Chondrocyte (in vitro differentiated cells): ENCODE data around the gene TIAM2. TPM values are rescaled to one million over a fixed set of nuclear protein-coding genes. Genes with fewer than 3 reads are reported as not detected.
"Not testable (repeated sequence)": the region's sequence is repeated elsewhere in the genome, so short reads cannot be mapped to it uniquely, and the experiment has no call there.

Source experiments
- DNase-seq: peaks from one replicate; pipeline ENCODE4 v3.0.0; 2021; ENCODE audit warnings: mixed read lengths, low spot score
- H3K27ac Mint-ChIP-seq: one replicate; pipeline ENCODE4 v1.8.0; 2021; ENCODE audit warnings: mild to moderate bottlenecking, moderate library complexity, mixed read lengths; ENCODE audit not compliant: unreplicated experiment
- H3K27me3 Mint-ChIP-seq: 2 replicates; pipeline ENCODE4 v1.8.0; 2021; ENCODE audit warnings: low read depth, mixed read lengths
- H3K36me3 Mint-ChIP-seq: 2 replicates; pipeline ENCODE4 v1.8.0; 2021; ENCODE audit warnings: low read depth, mixed read lengths
- H3K4me1 Mint-ChIP-seq: 2 replicates; pipeline ENCODE4 v1.8.0; 2021; ENCODE audit warnings: low read depth, mild to moderate bottlenecking, mixed read lengths
- H3K4me3 Mint-ChIP-seq: one replicate; pipeline ENCODE4 v1.8.0; 2021; ENCODE audit warnings: mild to moderate bottlenecking, moderate library complexity, mixed read lengths; ENCODE audit not compliant: unreplicated experiment
- H3K9me3 Mint-ChIP-seq: 2 replicates; pipeline ENCODE4 v1.8.0; 2021; ENCODE audit warnings: low read depth, mixed read lengths
- CTCF ChIP-seq: fragments of 200-600 bp; sonication (generic); IDR thresholded peaks from 2 replicates; pipeline ENCODE4 v1.5.0; 2021; ENCODE audit warnings: antibody characterized with exemption, mild to moderate bottlenecking, moderate library complexity
- total RNA-seq: library from RNA; stranded (reverse); gene quantifications from 3 replicates; pipeline ENCODE4 v1.2.1, GENCODE V29; 2021

Gene TIAM2
- total RNA-seq, 1 donor from 2014 or later, result 13.8 TPM

- no peak for DNase-seq
- peaks cover 41% of the 10 kb centered on the region for H3K4me1 Mint-ChIP-seq
- peak overlapping the region; percentile 9 for H3K27ac Mint-ChIP-seq
- H3K36me3 Mint-ChIP-seq, result peaks cover 2% of the 10 kb centered on the region
- no peaks in the 10 kb centered on the region for H3K27me3 Mint-ChIP-seq
- H3K4me3 Mint-ChIP-seq, result no peak overlapping the region
- TF ChIP-seq CTCF, result no peak
- no peaks in the 10 kb centered on the region for H3K9me3 Mint-ChIP-seq
These were observed 188.0 kb downstream of the TIAM2 start for GRCh38 chr6:155183095-155183494.

- H3K4me3 Mint-ChIP-seq, result not testable (repeated sequence)
These were observed 189.9 kb downstream of the TIAM2 start for GRCh38 chr6:155185041-155185440.

GRCh38 chr6:155185544-155185943 is 190.4 kb downstream of the TIAM2 start:
- peaks cover 66% of the 10 kb centered on the region for H3K4me1 Mint-ChIP-seq
- no peaks in the 10 kb centered on the region for H3K9me3 Mint-ChIP-seq
- DNase-seq, result no peak
- no peak for TF ChIP-seq CTCF
- no peak overlapping the region for H3K4me3 Mint-ChIP-seq
- no peaks in the 10 kb centered on the region for H3K27me3 Mint-ChIP-seq
- no peaks in the 10 kb centered on the region for H3K36me3 Mint-ChIP-seq
- peak overlapping the region; percentile 65 for H3K27ac Mint-ChIP-seq

More at GRCh38 chr6:155185041-155185440, 189.9 kb downstream of the TIAM2 start:
- not testable (repeated sequence) for H3K27ac Mint-ChIP-seq, H3K36me3 Mint-ChIP-seq, H3K27me3 Mint-ChIP-seq, DNase-seq, H3K9me3 Mint-ChIP-seq
- peaks cover 61% of the 10 kb centered on the region for H3K4me1 Mint-ChIP-seq

- no peak overlapping the region for H3K4me3 Mint-ChIP-seq
- H3K4me1 Mint-ChIP-seq, result peaks cover 71% of the 10 kb centered on the region
These were observed 191.0 kb downstream of the TIAM2 start for GRCh38 chr6:155186052-155186658.

GRCh38 chr6:155187106-155187505 is 192.0 kb downstream of the TIAM2 start:
- TF ChIP-seq CTCF, result no peak
- Mint-ChIP-seq H3K27me3 (no peaks in the 10 kb centered on the region), H3K36me3 (no peaks in the 10 kb centered on the region), H3K9me3 (no peaks in the 10 kb centered on the region), H3K4me1 (peaks cover 64% of the 10 kb centered on the region), H3K4me3 (no peak overlapping the region), H3K27ac (peak overlapping the region; percentile 80)
- no peak for DNase-seq

More at GRCh38 chr6:155186052-155186658, 191.0 kb downstream of the TIAM2 start:
- H3K9me3 Mint-ChIP-seq, result no peaks in the 10 kb centered on the region
- no peaks in the 10 kb centered on the region for H3K36me3 Mint-ChIP-seq
- no peaks in the 10 kb centered on the region for H3K27me3 Mint-ChIP-seq
- no peak for TF ChIP-seq CTCF
- no peak for DNase-seq
- H3K27ac Mint-ChIP-seq, result peak overlapping the region; percentile 66
